MM.1S (cell line): Measurements from ENCODE around the gene USP54.

Experiments used
- DNase-seq: peaks from one replicate; pipeline ENCODE4 v3.0.0-alpha.2; 2015
- H2AFZ ChIP-seq: fragments of 300-600 bp; sonication (generic); 2 replicates; pipeline ENCODE4 v1.6.0; 2016; ENCODE audit warnings: antibody characterized with exemption, low read length
- H3F3A ChIP-seq: fragments of 300-600 bp; sonication (generic); 2 replicates; pipeline ENCODE4 v1.6.1; 2016; ENCODE audit warnings: mild to moderate bottlenecking, antibody characterized with exemption, low read length, moderate library complexity, mixed read lengths; ENCODE audit not compliant: insufficient read depth
- H3K27ac ChIP-seq: fragments of 300-600 bp; sonication (generic); 2 replicates; pipeline ENCODE4 v1.5.1; 2016; ENCODE audit warnings: mild to moderate bottlenecking, low read length
- H3K27me3 ChIP-seq: fragments of 300-600 bp; sonication (generic); replicated peaks from 2 replicates; pipeline ENCODE4 v1.6.0; 2016; ENCODE audit warnings: low read length; ENCODE audit not compliant: insufficient read depth
- H3K36me3 ChIP-seq: fragments of 300-600 bp; sonication (generic); replicated peaks from 2 replicates; pipeline ENCODE4 v1.6.1; 2016; ENCODE audit warnings: mild to moderate bottlenecking, low read length, mixed read lengths; ENCODE audit not compliant: insufficient read depth
- H3K4me1 ChIP-seq: fragments of 300-600 bp; sonication (generic); 2 replicates; pipeline ENCODE4 v1.6.1; 2016; ENCODE audit warnings: low read length, mixed read lengths
- H3K4me2 ChIP-seq: fragments of 300-600 bp; sonication (generic); 2 replicates; pipeline ENCODE4 v1.6.0; 2016; ENCODE audit warnings: low read depth, low read length
- H3K4me3 ChIP-seq: fragments of 300-600 bp; sonication (generic); 2 replicates; pipeline ENCODE4 v1.5.1; 2016; ENCODE audit warnings: low read length, mixed read lengths
- H3K79me2 ChIP-seq: fragments of 300-600 bp; sonication (generic); 2 replicates; pipeline ENCODE4 v1.6.1; 2016; ENCODE audit warnings: mixed run types, low read length, mixed read lengths
- H3K9ac ChIP-seq: fragments of 300-600 bp; sonication (generic); 2 replicates; pipeline ENCODE4 v1.6.1; 2016; ENCODE audit warnings: low read length, mixed read lengths
- H3K9me2 ChIP-seq: fragments of 300-600 bp; sonication (generic); replicated peaks from 2 replicates; pipeline ENCODE4 v1.6.1; 2016; ENCODE audit warnings: mild to moderate bottlenecking, low read length, mixed read lengths; ENCODE audit not compliant: insufficient read depth
- H3K9me3 ChIP-seq: fragments of 300-600 bp; sonication (generic); replicated peaks from 2 replicates; pipeline ENCODE4 v1.6.1; 2016; ENCODE audit warnings: mild to moderate bottlenecking, low read length, mixed read lengths; ENCODE audit not compliant: insufficient read depth
- H4K20me1 ChIP-seq: fragments of 300-600 bp; sonication (generic); 2 replicates; pipeline ENCODE4 v1.6.1; 2016; ENCODE audit warnings: mild to moderate bottlenecking, low read length, moderate library complexity, mixed read lengths; ENCODE audit not compliant: insufficient read depth
- EZH2 ChIP-seq: fragments of 300-600 bp; sonication (generic); optimal IDR thresholded peaks from 2 replicates; pipeline ENCODE3; 2017; ENCODE audit warnings: low read depth, mild to moderate bottlenecking, antibody characterized with exemption, low read length, mixed read lengths
- EZH2phosphoT487 ChIP-seq: fragments of 300-600 bp; sonication (generic); IDR thresholded peaks from 2 replicates; pipeline ENCODE4 v1.6.1; 2018; ENCODE audit warnings: antibody characterized with exemption, low read length
- TF ChIP-seq, protein P1 (sequence below): fragments of 300-600 bp; sonication (generic); IDR thresholded peaks from 2 replicates; pipeline ENCODE4 v1.5.1; 2016; ENCODE audit warnings: antibody characterized with exemption, low read length, mixed read lengths

USP54 gene

GRCh38 chr10:73556855-73557254, 34.3 kb downstream of the USP54 start:
- Histone ChIP-seq H3K9ac (no peak overlapping the region), H3K4me2 (no peak overlapping the region), H3K27me3 (no peaks in the 10 kb centered on the region), H2AFZ (no peak overlapping the region), H3K79me2 (no peaks in the 10 kb centered on the region), H3F3A (no peaks in the 10 kb centered on the region), H3K4me1 (no peaks in the 10 kb centered on the region), H3K36me3 (no peaks in the 10 kb centered on the region), H3K4me3 (no peak overlapping the region), H3K9me2 (no peaks in the 10 kb centered on the region), H3K9me3 (no peaks in the 10 kb centered on the region), H4K20me1 (no peaks in the 10 kb centered on the region), H3K27ac (no peak overlapping the region)
- DNase-seq = no peak
- TF ChIP-seq EZH2phosphoT487 = no peak
- no peak for TF ChIP-seq EZH2
- TF ChIP-seq, protein P1, sequence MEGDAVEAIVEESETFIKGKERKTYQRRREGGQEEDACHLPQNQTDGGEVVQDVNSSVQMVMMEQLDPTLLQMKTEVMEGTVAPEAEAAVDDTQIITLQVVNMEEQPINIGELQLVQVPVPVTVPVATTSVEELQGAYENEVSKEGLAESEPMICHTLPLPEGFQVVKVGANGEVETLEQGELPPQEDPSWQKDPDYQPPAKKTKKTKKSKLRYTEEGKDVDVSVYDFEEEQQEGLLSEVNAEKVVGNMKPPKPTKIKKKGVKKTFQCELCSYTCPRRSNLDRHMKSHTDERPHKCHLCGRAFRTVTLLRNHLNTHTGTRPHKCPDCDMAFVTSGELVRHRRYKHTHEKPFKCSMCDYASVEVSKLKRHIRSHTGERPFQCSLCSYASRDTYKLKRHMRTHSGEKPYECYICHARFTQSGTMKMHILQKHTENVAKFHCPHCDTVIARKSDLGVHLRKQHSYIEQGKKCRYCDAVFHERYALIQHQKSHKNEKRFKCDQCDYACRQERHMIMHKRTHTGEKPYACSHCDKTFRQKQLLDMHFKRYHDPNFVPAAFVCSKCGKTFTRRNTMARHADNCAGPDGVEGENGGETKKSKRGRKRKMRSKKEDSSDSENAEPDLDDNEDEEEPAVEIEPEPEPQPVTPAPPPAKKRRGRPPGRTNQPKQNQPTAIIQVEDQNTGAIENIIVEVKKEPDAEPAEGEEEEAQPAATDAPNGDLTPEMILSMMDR = no peak

DNA sequence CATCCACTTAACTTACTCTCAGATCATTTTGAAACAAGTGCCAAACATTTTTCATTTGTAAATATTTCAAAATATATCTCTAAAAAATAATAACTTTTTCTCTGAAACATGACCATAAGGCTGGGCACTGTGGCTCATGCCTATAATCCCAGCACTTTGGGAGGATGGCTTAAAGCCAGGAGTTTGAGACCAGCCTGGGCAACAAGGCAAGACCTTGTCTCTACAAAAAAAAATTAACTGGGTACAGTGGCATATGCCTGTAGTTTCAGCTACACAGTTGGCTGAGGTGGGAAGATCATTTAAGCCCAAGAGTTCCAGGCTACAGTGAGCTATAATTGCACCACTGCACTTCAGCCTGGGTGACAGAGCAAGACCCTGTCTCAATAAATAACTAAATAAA, 36.4 kb downstream of the USP54 start:
- Histone ChIP-seq H3K9me3 (no peaks in the 10 kb centered on the region), H3K4me1 (no peaks in the 10 kb centered on the region), H3K27me3 (no peaks in the 10 kb centered on the region), H3K27ac (no peak overlapping the region), H3K79me2 (no peaks in the 10 kb centered on the region), H2AFZ (no peak overlapping the region), H4K20me1 (no peaks in the 10 kb centered on the region), H3K36me3 (no peaks in the 10 kb centered on the region), H3K9me2 (no peaks in the 10 kb centered on the region), H3K4me3 (no peak overlapping the region), H3F3A (no peaks in the 10 kb centered on the region), H3K9ac (no peak overlapping the region), H3K4me2 (no peak overlapping the region)
- DNase-seq = no peak
- no peak for TF ChIP-seq EZH2
- no peak for TF ChIP-seq EZH2phosphoT487
- TF ChIP-seq, protein P1 = no peak

DNA sequence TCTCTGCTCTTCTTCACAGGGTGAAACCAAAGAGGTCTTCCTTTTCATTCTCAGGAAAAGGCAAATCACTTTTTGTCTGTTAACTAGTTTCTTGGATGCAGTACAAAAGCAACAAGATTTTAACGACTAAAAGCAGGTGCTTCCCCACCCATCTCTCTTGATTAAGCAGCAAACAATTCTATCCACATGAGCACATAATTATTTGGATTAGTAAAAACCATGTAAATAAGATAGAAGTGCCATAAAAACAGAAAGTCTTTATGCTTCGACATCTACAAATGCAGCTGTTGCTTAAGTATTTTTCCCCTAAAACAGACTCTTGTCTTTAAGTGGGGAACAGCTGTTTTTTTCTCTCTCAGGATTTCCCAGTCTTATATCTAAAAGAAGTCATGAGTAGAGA, 37.4 kb downstream of the USP54 start:
- H3K79me2 ChIP-seq = no peaks in the 10 kb centered on the region
- no peak for DNase-seq
- no peaks in the 10 kb centered on the region for H3K36me3 ChIP-seq
- H3K4me3 ChIP-seq = no peak overlapping the region
- H3K9me2 ChIP-seq = no peaks in the 10 kb centered on the region
- H3K9ac ChIP-seq = no peak overlapping the region
- H3K4me1 ChIP-seq = no peaks in the 10 kb centered on the region
- no peaks in the 10 kb centered on the region for H3F3A ChIP-seq
- TF ChIP-seq EZH2 = no peak
- TF ChIP-seq, protein P1 = no peak
- no peaks in the 10 kb centered on the region for H3K9me3 ChIP-seq
- H3K27me3 ChIP-seq = no peaks in the 10 kb centered on the region
- H2AFZ ChIP-seq = no peak overlapping the region
- H4K20me1 ChIP-seq = no peaks in the 10 kb centered on the region
- no peak overlapping the region for H3K4me2 ChIP-seq
- no peak overlapping the region for H3K27ac ChIP-seq
